ENCODE data around the gene KRAS.

GRCh38 chr12:25200703-25201102, 50.0 kb downstream of the KRAS start:
- no peak for TF ChIP-seq POLR2A (IDR thresholded peaks at IDR 0.05)
- no peak for TF ChIP-seq CTCF (IDR thresholded peaks at IDR 0.05)
